NCI-H2171 (cell line): ENCODE data around the gene AURKA.
"Not testable (repeated sequence)": the region's sequence is repeated elsewhere in the genome, so short reads cannot be mapped to it uniquely, and the experiment has no call there.

ENCODE experiments used
- DNase-seq: peaks from one replicate; lab custom pipeline; 2025; lab: John Stamatoyannopoulos, UW

The AURKA gene

GRCh38 chr20:56391037-56391436, 978 bp downstream of the AURKA start:
- no peak for DNase-seq

DNA sequence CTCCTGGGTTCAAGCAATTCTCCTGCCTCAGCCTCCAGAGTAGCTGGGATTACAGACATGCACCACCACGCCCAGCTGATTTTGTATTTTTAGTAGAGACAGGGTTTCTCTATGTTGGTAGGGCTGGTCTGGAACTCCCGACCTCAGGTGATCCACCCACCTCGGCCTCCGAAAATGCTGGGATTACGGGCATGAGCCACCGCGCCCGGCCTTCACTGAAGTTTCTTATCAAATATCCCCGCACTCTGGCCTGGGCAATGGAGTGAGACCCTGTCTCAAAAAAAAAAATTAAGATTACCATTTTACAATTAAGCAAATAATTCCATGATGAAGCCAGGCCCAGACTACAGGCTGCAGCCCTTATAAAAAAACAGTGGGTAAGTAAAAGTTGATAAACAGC, 1.6 kb downstream of the AURKA start:
- not testable (repeated sequence) for DNase-seq

- no peak for DNase-seq
Measured at GRCh38 chr20:56389807-56390206, 2.2 kb downstream of the AURKA start.

- no peak for DNase-seq
Measured at GRCh38 chr20:56388882-56389281, 3.1 kb downstream of the AURKA start.

- no peak for DNase-seq
Measured at GRCh38 chr20:56386219-56386618, 5.8 kb downstream of the AURKA start.

- DNase-seq = no peak
Measured at GRCh38 chr20:56385130-56385529, 6.9 kb downstream of the AURKA start.

DNA sequence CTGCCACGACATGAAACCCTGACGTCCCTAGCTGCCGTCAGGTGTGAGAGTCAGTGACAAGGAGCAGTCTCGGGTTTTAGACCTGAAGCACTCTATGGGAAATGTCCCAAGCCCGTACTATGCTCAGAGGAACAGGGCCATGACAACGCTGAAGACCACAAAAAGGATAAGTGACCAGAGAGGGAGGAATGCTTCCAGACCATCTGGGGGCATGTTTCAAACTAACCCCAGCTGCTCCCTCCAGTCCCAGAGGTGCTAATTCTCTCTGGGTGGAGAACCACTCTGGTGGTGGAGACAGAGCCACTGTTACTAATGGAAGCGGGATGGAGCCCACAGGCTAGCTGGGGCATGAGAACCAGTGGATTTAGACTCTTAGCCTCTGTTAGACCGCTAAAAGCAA, 8.7 kb downstream of the AURKA start:
- DNase-seq = no peak

DNA sequence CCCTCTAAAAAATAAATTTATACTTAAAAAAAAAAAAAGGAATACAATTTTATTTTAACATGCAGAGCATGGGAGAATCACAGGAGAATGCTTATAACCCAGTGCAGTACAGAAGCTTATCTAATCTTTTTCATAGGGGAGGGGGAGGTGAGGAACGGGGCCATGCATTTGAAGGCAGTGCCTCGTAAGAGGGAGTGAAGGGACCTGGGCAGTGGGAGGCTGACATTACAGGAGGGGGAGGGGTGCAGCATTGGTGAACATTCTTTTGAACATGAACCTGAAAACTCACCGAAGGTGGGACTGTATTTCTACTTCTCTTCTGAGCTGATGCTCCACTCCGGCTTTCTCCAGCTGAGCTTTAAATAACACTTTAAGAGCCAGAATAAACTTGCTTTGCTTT, 9.3 kb downstream of the AURKA start:
- no peak for DNase-seq

GRCh38 chr20:56381501-56381900, 10.5 kb downstream of the AURKA start:
- no peak for DNase-seq

DNA sequence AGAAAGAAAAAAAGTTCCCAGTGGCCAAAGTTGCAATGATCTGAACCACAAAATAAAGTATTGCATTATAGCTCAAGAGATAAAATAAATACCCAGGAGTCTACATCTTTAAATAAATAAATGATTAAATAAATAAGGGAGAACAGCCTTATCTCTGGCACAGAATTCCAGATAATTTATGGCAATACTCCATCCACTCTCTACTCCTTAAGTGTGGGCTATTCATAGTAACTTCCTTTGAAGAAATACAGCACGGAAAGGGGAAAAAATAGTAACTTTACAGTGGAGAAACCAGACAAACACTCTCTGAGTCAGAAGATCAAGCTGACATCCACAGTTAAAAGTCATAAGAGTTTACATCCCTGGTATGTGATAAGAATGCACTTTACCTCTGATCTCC, 11.6 kb downstream of the AURKA start:
- no peak for DNase-seq

DNA sequence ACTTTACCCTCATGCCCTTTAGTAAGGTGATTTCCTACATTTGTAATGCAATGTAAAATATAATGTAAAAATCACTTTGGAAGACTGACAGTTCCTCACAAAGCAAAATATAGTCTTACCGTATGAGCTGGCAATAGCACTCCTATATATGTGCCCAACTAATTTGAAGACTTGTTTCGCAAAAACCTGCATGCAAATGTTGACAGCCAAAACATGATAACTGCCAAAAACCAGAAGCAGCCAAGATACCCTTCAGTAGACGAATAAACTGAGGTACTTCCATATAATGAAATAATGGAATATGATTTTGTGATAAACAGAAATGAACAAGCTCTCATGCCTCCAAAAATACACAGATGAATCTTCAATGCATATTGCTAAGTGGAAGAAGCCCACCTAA, 13.6 kb downstream of the AURKA start:
- DNase-seq = no peak

DNA sequence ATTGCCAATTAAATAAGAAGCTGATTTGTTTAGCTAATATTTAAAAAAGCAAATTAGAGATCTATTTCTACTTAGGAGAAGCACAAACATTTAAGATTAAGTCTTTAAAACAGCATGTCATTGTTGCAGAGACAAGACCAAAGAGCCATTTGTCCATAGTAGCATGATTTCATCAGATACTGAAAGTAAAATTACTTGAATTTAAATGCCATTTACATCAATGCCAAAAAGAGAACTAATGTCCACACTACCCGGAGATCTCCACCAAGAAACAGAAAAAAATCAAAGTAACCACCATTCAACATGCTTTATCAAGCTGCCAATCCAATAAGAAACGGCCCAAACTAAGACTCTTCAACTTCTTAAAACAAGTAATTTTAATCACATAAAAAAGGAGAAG, 15.7 kb downstream of the AURKA start:
- DNase-seq = no peak

DNA sequence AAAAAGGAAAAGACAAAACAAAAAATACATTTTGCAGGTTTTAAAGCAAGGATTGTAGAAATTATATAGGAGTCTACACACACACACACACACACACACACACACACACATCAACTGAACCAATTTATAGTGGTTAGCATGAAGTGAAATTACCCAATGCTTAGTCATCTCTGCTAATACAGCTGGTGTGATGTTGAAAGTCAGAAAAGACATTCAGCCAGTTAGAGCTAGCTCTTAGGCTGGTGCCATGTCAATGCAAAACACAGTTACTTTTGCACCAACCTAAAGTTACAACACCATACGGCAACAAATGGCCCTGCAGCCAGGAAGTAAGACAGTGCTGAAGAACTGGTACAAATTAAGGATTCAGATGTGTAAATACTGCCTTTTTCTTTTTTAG, 18.1 kb downstream of the AURKA start:
- DNase-seq = no peak

- no peak for DNase-seq
Measured at GRCh38 chr20:56372850-56373249, 19.2 kb downstream of the AURKA start.

GRCh38 chr20:56371977-56372376, 20.0 kb downstream of the AURKA start:
- DNase-seq = no peak

GRCh38 chr20:56369179-56369578, 22.8 kb downstream of the AURKA start:
- DNase-seq = no peak

DNA sequence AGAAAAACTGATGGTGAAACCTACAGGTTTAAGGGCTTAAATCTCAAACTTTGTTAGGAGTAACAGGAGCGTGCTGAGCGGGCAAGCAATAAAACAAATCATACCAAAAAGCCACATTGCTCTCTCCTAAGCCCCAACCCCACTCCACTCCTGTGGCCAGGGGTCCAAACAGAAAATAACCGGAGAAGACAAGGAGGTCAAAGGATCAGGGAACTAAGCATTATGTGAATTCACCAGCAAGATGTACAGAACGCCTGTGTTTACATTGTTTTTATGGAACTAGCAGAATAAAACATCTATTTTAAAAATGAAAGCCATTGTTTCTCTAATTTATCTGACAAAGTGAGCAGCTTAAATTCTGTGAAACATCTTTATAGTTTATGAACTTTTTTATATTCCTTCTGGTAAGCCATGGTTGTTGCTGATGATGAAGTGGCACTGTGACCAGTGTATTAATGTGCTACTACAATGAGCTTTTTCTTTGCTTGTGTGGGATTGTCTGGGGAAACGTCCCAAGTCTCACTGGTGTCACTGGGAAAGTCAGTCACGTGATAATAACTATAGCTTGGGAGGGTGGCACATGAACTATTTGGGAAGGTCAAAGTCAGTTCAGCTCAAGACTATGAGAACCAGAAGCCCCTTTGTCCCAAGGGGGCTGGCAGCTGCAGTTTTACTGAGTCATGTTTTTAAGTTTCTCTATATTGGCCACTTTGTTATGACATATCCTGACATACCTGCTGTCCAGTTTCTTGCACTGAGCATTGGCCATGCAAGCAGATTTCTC, 23.5 kb downstream of the AURKA start:
- no peak for DNase-seq

DNA sequence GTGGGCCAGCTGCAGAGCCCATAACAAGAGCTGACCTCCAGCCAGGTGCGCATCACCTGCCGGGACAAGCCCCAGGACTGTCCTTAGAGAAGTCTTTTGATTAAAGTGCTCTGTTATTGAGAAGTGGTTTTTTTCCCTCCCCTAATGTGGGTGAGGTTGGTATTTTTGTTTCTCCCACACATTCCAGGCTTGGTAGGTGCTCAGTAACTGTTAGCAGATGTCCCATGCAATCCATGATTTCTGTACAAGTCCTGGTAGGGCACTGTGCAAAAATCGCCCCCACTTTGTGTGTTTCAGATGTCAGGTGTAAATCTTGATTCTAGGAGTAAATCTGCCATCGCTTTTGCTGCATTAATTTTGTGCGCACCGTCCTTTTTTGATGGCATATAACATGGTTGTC, 28.5 kb downstream of the AURKA start:
- no peak for DNase-seq

GRCh38 chr20:56362833-56363413, 29.1 kb downstream of the AURKA start:
- no peak for DNase-seq

GRCh38 chr20:56361900-56362299, 30.1 kb downstream of the AURKA start:
- DNase-seq = no peak

GRCh38 chr20:56360908-56361205, 31.2 kb downstream of the AURKA start:
- DNase-seq = no peak

DNA sequence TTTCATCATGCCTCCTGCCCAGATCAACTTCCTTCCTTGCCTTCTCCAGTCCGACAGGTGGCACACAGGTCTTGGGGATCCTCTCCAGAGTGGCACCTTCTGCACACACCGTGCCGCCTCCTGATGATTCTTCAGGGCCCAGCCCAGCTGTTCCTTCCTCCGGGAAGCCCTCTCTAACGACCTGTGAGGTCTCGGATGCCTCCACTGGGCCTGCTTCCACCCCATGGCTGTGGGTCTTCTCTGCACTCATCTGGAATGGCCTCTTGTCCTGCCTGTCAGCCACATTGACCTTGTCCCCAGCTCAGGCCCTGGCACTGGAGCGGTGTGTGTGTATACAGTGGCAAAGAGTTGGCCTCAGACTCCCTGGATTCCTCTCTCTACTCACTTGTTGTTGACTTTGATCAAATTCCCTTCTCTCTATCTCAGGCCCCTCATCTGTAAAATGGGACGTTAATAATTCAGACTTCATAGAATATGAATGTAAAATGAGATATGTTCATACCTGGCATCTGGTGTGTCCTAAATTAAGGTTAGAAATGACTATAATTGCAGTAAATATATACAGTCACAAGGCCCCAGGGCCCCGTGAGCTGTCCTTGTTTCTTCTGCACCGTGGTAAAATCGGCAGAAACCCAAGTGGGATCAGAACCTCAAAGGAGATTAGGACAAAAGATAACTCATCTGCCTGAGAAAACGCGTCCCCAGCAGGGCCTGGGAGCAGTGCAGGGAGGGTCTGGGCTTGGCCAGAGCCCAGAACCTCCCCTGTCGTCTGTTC, 31.7 kb downstream of the AURKA start:
- DNase-seq = no peak
